ENCODE measurements around the gene RAMACL. TPM values are rescaled to one million over a fixed set of nuclear protein-coding genes. Genes with fewer than 3 reads are reported as not detected.
"Not testable (repeated sequence)": the region's sequence is repeated elsewhere in the genome, so short reads cannot be mapped to it uniquely, and the experiment has no call there.

Gene RAMACL
- 0.14 and 0.20 TPM in 2 replicates for total RNA-seq

DNA sequence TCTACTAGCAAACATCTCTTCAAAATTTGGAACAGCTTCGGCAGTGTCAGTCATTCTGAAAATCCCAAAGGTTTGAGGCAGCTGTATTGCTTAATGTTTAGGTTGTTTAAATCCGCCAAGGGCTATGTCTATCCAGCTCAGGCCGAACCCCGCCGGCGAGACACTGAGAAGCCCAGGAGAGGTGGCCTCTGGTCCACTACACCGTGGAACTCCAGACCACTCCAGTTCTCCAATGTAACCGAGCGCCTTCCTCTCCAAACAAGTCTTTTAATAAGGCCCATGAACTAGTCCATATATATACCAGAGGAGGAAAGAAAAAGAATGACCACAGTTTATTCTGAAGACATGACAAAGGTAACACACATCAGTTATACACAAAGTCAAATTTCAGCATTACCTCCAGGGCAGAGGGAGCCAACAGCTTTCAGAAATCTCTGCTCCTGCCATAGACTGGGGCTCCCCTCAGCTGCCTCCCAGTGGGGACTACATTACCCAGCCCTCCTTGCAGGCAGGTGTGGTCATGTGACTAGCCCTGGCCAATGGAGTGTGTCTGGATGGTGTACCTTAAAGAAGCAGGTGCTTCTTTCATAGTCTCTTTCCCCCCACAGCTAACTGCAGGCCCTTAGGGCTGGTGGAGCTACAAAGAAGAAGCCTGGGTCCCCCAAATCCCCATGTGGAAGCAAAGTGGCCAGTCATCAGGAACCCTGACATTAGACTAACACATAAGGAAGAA is at the start of gene RAMACL:
RAMACL (minus strand) TSS at position 255 of the 733 bp plus-strand sequence; CDS start at position 54, 201 bp downstream.
- intact Hi-C loops (cut with micrococcal nuclease): loop anchor here (1.0 kb wide), 1 partner anchor 41 kb away; the partner anchor contains the start of gene RPS6KA2

GRCh38 chr6:166635013-166635970 is 48.8 kb upstream of the RAMACL start:
- intact Hi-C loops (cut with micrococcal nuclease): no loop called here

DNA sequence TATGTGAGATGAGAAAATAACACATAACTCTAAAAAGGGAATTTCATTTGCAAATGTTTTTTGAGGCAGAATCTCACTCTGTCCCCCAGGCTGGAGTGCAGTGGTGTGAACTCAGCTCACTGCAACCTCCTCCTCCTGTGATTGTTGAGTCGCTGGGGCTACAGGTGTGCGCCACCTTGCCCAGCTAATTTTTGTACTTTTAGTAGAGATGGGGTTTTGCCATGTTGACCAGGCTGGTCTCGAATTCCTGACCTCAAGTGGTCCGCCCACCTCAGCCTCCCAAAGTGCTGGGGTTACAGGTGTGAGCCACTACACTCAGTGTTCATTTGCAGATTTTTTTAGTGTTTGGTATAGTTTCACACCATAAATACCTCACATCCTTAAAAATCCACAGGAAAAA is 48.1 kb upstream of the RAMACL start:
- intact Hi-C loops (cut with micrococcal nuclease): not testable (repeated sequence)

- intact Hi-C loops (cut with micrococcal nuclease): no loop called here
These were observed 47.5 kb upstream of the RAMACL start for GRCh38 chr6:166633732-166634535.

GRCh38 chr6:166632731-166633130 is 46.3 kb upstream of the RAMACL start:
- intact Hi-C loops (cut with micrococcal nuclease): no loop called here

GRCh38 chr6:166630462-166630861 is 44.0 kb upstream of the RAMACL start:
- intact Hi-C loops (cut with micrococcal nuclease): no loop called here

- intact Hi-C loops (cut with micrococcal nuclease): loop anchor here (2.0 to 10.0 kb wide), 3 partner anchors 133 to 297 kb away; no protein-coding TSS in a partner anchor
These were observed 43.1 kb upstream of the RAMACL start for GRCh38 chr6:166629628-166630027.

- intact Hi-C loops (cut with micrococcal nuclease): loop anchor here (1.0 to 10.0 kb wide), 11 partner anchors 42 to 371 kb away; partner anchors contain the start of genes CEP43, RAMACL and RNASET2
These were observed 41.7 kb upstream of the RAMACL start for GRCh38 chr6:166627875-166628801.

DNA sequence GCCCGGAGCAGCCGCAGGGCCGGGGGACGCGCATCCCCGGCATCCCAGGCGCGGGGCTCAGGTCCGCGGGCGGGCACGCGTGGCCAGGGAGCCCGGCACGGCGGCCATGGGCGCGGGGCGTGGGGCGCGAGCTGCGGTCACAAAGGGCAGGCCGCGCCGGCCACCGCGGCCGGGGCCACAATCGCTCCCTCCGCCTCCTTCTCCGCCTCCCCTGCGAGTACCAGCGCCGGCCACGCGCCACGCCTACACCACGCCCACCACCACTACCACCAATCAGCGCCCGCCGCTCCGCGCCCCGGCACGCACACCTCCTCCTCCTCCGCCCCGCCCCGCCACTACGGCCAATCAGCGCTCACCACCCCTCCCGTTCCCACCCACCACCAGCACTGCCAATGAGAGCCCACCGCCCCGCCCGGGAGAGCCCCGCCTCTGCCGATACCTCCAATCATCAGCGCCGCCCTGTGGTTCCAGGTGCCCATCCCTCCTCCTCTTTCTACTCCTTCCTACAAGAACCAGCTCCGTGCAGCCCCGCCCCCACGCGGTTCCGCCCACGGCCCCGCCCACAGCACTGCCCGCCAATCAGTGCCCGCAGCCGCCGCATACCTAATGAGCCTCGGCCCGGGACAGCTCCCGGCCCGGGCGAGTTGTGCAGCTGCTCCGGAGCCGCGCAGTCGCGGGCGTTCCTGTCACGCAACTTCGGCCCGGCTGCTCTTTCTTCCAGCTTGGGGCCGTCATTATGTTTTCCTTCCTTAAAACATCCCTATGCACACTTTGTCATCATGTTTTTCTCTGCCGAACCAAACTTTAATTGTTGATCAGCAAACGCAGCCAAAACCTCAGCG is 40.8 kb upstream of the RAMACL start, which contains the start of gene RPS6KA2:
RPS6KA2 (minus strand) TSS at position 219 of the 842 bp plus-strand sequence. CDS start 232 bp downstream, outside the sequence.
- intact Hi-C loops (cut with micrococcal nuclease): loop anchor here (1.0 to 10.0 kb wide), 10 partner anchors 41 to 372 kb away; partner anchors contain the start of genes CEP43, RAMACL and RNASET2

DNA sequence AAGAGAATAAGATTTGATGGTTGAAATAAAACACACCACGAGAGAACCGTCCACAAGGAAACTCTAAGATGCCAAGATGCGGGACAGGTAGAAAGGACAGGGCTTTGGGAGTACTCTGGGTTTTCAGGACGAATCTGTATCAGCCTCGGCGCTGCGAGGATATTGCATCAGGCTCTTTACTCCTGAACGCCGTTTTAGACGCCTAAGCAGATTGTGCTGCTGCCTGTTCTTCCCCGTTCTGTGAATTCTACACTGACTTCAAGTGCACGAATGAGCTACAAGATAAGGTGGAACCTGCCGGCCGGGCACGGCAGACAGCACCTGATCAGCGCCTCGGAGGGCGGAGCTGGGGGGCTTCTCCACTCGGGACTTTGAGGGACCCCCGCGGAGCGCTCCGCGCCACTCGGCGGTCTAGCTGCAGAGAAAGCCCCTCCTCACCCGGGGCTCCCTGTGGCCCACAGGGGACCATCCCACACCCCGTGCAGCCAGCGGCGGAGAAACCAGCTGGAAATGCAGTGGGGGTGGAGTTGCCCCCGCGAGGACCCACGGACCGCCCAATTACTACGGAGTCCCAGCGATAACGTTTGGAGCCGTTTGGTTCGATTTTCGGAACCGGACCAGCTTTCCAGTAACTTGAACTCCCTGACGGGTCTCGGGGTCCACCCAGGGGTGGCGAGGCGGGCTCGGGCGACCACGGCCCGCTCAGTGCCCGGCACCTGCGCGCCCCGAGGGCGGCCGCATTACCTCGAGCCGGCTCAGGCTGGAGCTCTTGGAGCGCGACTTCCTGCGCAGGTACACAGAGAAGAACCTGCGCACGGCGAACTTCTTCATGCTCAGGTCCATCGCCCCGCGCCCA is 39.9 kb upstream of the RAMACL start:
- intact Hi-C loops (cut with micrococcal nuclease): loop anchor here (1.0 to 10.0 kb wide), 10 partner anchors 40 to 373 kb away; partner anchors contain the start of genes CEP43, RAMACL and RNASET2

DNA sequence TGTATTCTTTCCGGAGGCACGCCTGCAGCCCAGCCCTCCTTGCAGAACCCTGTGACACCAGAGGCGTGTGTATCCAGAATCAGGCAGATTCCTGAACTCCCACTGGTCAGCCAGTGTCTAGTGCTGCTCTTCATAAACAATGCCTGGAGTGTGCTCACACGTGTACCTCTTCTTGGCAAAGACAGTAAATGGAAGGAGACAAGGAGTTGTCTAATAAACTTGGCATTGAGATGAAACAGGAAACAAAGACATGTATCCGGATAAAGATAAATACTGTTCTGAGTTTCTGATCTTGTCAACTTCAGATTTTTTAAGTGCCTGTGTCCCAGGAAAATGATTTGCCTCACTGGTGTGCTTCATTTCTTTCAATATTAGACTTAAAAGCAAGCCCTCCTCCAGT is 38.9 kb upstream of the RAMACL start:
- intact Hi-C loops (cut with micrococcal nuclease): loop anchor here (5.0 to 10.0 kb wide), 2 partner anchors 137 to 211 kb away; no protein-coding TSS in a partner anchor

DNA sequence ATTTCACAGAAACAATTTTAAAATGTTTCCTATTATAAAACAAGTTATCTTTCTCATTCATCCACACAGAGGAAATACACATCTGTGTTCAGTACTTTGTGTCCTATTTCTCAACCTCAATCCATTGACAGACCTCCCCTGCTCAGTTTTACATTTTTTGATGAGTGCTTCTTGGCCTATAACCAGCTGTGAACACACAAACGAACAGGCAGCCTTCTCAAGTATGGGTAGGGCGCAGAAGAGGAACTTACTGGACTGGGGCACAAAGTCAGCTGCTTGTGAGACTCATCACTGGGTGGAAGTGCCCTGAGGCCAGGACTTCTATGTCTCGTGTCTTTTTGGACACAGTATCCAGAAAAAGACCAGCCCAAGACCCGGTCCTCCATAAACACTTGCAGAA is 37.8 kb upstream of the RAMACL start:
- intact Hi-C loops (cut with micrococcal nuclease): loop anchor here (10.0 kb wide), 1 partner anchor 209 kb away; no protein-coding TSS in a partner anchor

DNA sequence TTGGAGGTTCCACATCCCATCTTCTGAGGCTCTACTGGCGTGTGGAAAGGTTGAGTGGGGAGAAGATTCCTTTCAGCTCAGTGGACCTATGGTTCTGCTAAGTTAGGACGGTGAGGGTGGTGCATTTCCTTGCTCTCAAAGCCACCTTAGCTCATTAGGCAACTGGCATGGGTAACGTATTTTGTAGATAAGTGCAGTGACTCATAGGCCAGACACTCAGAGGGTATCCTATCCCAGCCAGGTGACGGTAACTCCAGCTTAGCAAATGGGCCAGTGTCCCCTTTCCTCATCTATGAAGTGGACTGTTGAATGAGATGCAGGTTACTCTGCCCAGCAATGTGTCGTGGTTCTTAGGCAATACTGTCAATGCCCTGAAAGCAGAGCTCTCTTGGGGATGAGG is 36.8 kb upstream of the RAMACL start:
- intact Hi-C loops (cut with micrococcal nuclease): loop anchor here (10.0 kb wide), 1 partner anchor 209 kb away; no protein-coding TSS in a partner anchor

DNA sequence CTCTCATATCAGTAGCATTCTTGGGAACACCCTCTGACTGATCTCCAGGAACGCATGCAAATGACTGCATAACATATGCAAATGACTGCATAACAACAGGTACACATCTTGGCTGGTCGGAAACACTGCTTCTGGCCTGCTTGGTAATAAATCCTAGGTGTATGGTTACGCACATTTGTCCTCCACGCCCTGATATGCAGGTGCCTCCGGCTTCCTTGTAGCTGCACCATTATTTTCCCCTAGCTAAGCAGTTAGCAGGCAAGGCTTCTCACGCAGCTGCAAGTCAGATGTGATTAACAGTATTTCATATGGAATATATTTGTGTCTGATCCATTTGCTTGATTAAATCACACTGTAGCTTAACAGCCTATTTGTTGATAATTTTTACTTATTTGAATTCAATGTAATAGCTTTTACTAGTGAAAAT is 34.6 kb upstream of the RAMACL start:
- intact Hi-C loops (cut with micrococcal nuclease): loop anchor here (10.0 kb wide), 1 partner anchor 206 kb away; no protein-coding TSS in a partner anchor

- intact Hi-C loops (cut with micrococcal nuclease): loop anchor here (10.0 kb wide), 1 partner anchor 206 kb away; no protein-coding TSS in a partner anchor
These were observed 34.1 kb upstream of the RAMACL start for GRCh38 chr6:166620478-166621113.

DNA sequence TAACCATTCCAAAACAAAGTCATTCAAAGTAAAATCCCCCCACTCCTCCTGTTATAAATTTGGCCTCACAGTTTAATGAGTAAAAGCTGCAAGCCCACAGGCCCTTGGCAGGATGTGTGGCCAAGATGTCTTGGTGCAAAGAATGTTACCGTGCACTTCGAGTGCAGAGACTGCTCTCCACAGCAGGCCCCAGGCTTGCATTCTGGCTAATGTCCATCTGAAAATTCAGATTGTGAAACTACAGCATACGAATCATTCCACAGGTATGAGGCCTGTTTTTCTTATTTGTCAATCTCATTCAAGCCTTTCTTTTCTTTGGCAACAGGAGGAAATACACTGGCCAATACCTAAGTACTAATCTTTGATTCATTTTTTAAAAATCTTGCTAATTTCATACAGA is 33.4 kb upstream of the RAMACL start:
- intact Hi-C loops (cut with micrococcal nuclease): loop anchor here (10.0 kb wide), 1 partner anchor 205 kb away; no protein-coding TSS in a partner anchor

All from T-helper 2 cell treated with Interferon-gamma antibody and Interleukin-4, amounts not matched to agents 100 ng/mL and 5 ng/mL, for 36 hours (primary cell).